CD14-positive monocyte (primary cell): ENCODE data around the gene CFAP221. TPM values are rescaled to one million over a fixed set of nuclear protein-coding genes. Genes with fewer than 3 reads are reported as not detected.

Experiments used
- DNase-seq, 3 donors: peaks; one replicate each; pipeline ENCODE4 v3.0.0-alpha.2; 2011 to 2022
- H2AFZ ChIP-seq: 2 replicates; pipeline ENCODE4 v1.6.0; 2012; ENCODE audit warnings: mild to moderate bottlenecking, low read depth, low read length, inconsistent platforms; ENCODE audit not compliant: insufficient read depth, poor library complexity, severe bottlenecking
- H3K27ac ChIP-seq, 2 donors: 1 replicate in 1 of 2; 2 replicates in 1 of 2; pipeline ENCODE4 v1.5.1; 2012 to 2013; ENCODE audit warnings: low read length in 2 of 2, control low read depth in 1 of 2, inconsistent platforms in 1 of 2, low read depth in 1 of 2, mild to moderate bottlenecking in 1 of 2
- H3K27me3 ChIP-seq, 2 donors: one replicate each; pipeline versions ENCODE4 v1.6.0 to v1.6.1; 2011 to 2013; ENCODE audit warnings: low read length in 2 of 2; ENCODE audit not compliant: control insufficient read depth in 2 of 2, insufficient read depth in 2 of 2
- H3K36me3 ChIP-seq, 2 donors: replicated peaks in 1 of 2; 1 replicate in 1 of 2; 2 replicates in 1 of 2; pipeline versions ENCODE4 v1.5.1 to v1.6.1; 2012 to 2013; ENCODE audit warnings: low read length in 2 of 2, control low read depth in 1 of 2, inconsistent platforms in 1 of 2, mild to moderate bottlenecking in 1 of 2; ENCODE audit not compliant: insufficient read depth in 2 of 2, control insufficient read depth in 1 of 2
- H3K4me1 ChIP-seq, 2 donors: 1 replicate in 1 of 2; 2 replicates in 1 of 2; pipeline versions ENCODE4 v1.5.1 to v1.6.1; 2012 to 2013; ENCODE audit warnings: low read length in 2 of 2, control low read depth in 1 of 2, inconsistent platforms in 1 of 2, mild to moderate bottlenecking in 1 of 2, moderate library complexity in 1 of 2; ENCODE audit not compliant: insufficient read depth in 2 of 2, control insufficient read depth in 1 of 2
- H3K4me2 ChIP-seq: replicated peaks from 2 replicates; pipeline ENCODE3; 2012; ENCODE audit warnings: low read length, moderate library complexity, mild to moderate bottlenecking; ENCODE audit not compliant: poor library complexity, severe bottlenecking; ENCODE audit errors: extremely low read depth
- H3K4me3 ChIP-seq, 3 experiments: fragments of 200-600 bp in 1 of 3; sonication (generic) in 1 of 3; replicated peaks in 1 of 3; 1 replicate in 2 of 3; 2 replicates in 1 of 3; pipeline ENCODE4 v1.5.1; 2011 to 2013; ENCODE audit warnings: low read length in 3 of 3, mild to moderate bottlenecking in 3 of 3, control low read depth in 2 of 3, low read depth in 2 of 3, inconsistent platforms in 1 of 3, moderate library complexity in 1 of 3
- H3K79me2 ChIP-seq: 2 replicates; pipeline ENCODE4 v1.6.0; 2012; ENCODE audit warnings: mild to moderate bottlenecking, control low read depth, inconsistent platforms, low read length, moderate library complexity; ENCODE audit not compliant: insufficient read depth
- H3K9ac ChIP-seq: 2 replicates; pipeline ENCODE4 v1.6.0; 2017; ENCODE audit warnings: low read length, mild to moderate bottlenecking; ENCODE audit not compliant: insufficient read depth, poor library complexity, severe bottlenecking
- H3K9me3 ChIP-seq, 2 donors: replicated peaks in 1 of 2; 1 replicate in 1 of 2; 2 replicates in 1 of 2; pipeline versions ENCODE4 v1.5.1 to v1.6.1; 2012 to 2013; ENCODE audit warnings: low read length in 2 of 2, control low read depth in 1 of 2; ENCODE audit not compliant: control insufficient read depth in 1 of 2, insufficient read depth in 1 of 2
- H4K20me1 ChIP-seq: 2 replicates; pipeline ENCODE4 v1.6.0; 2012; ENCODE audit warnings: mild to moderate bottlenecking, low read length, control low read depth, moderate library complexity; ENCODE audit not compliant: insufficient read depth
- H3K27ac Mint-ChIP-seq, 7 donors: one replicate each; pipeline ENCODE4 v1.8.0; 2020; ENCODE audit warnings: mild to moderate bottlenecking in 7 of 7, mixed read lengths in 7 of 7, moderate library complexity in 6 of 7, inconsistent platforms in 2 of 7
- H3K27me3 Mint-ChIP-seq, 3 donors: one replicate each; pipeline ENCODE4 v1.8.0; 2021 to 2022; ENCODE audit warnings: low read depth in 3 of 3, mild to moderate bottlenecking in 3 of 3, mixed read lengths in 3 of 3, moderate library complexity in 3 of 3, inconsistent platforms in 1 of 3
- H3K36me3 Mint-ChIP-seq, 2 donors: one replicate each; pipeline ENCODE4 v1.8.0; 2020; ENCODE audit warnings: mixed read lengths in 2 of 2, inconsistent platforms in 1 of 2, mild to moderate bottlenecking in 1 of 2
- H3K4me1 Mint-ChIP-seq: one replicate; pipeline ENCODE4 v1.8.0; 2020; ENCODE audit warnings: mild to moderate bottlenecking, mixed read lengths
- H3K4me3 Mint-ChIP-seq, 2 donors: one replicate each; pipeline ENCODE4 v1.8.0; 2020; ENCODE audit warnings: mild to moderate bottlenecking in 2 of 2, mixed read lengths in 2 of 2, moderate library complexity in 1 of 2
- H3K9me3 Mint-ChIP-seq, 7 donors: one replicate each; pipeline ENCODE4 v1.8.0; 2020 to 2022; ENCODE audit warnings: mixed read lengths in 7 of 7, mild to moderate bottlenecking in 6 of 7, moderate library complexity in 6 of 7, inconsistent platforms in 2 of 7
- WGBS: methylation state at CpG from one replicate; pipeline ENCODE4 v1.1.5; 2013; ENCODE audit warnings: missing lambda C conversion rate; ENCODE audit not compliant: insufficient coverage; 5-methylcytosine and 5-hydroxymethylcytosine counted together
- intact Hi-C, 2 donors: fragments of 100-400 bp; cut with micrococcal nuclease; formaldehyde crosslinking; loops; one replicate each; pipeline versions ENCODE4 v1.15.0 to v1.15.1; 2023
- polyA plus RNA-seq, 3 donors: library from polyadenylated mRNA; depleted of rRNA in 1 of 3; unstranded in 2 of 3; stranded (reverse) in 1 of 3; fragments of 300-500 nt in 2 of 3; fragments of >200 nt in 1 of 3; fragmentation: Illumina TruSeq in 2 of 3; gene quantifications; 1 replicate in 2 of 3; 2 replicates in 1 of 3; pipeline ENCODE4 v1.2.3, GENCODE V29; 2012 to 2021
- TF ChIP-seq, protein P1 (sequence below): fragments of 200-600 bp; IDR thresholded peaks from one replicate; pipeline ENCODE4 v1.8.0; 2022; ENCODE audit warnings: antibody characterized with exemption, mild to moderate bottlenecking

The CFAP221 gene
- polyA plus RNA-seq, 3 donors, result not detected

DNA sequence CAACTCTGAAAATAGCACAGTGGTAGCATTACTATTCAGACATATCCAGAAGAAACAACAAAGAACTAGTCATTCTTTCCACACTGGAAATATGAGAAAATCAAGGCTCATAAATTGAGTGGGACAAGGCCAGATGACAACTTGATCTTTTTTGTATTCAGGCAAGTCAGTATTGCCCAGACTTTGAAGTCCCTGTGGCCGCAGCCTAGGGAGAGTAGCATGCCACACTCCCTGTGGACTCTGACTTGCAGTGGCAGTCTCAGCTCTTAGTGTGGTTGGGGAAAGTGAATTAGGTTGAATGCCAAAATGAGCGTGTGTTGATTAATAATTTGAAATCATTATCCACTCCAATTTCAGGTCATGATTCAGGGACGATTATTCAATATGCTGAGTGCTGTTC lies 81.0 kb downstream of the CFAP221 start:
- Histone ChIP-seq H4K20me1 (no peaks in the 10 kb centered on the region), H3K4me2 (no peak overlapping the region), H3K4me3 (no peak overlapping the region), H3K27me3 (no peaks in the 10 kb centered on the region), H3K9me3 (no peaks in the 10 kb centered on the region), H2AFZ (no peak overlapping the region), H3K4me1 (no peaks in the 10 kb centered on the region), H3K9ac (no peak overlapping the region), H3K79me2 (no peaks in the 10 kb centered on the region), H3K27ac (no peak overlapping the region), H3K36me3 (no peaks in the 10 kb centered on the region)
- peaks cover 0 to 9% (median 8%) of the 10 kb centered on the region in 3 donors for H3K27me3 Mint-ChIP-seq
- intact Hi-C loops, result no loop called here
- no peaks in the 10 kb centered on the region for H3K4me1 Mint-ChIP-seq
- TF ChIP-seq, protein P1, sequence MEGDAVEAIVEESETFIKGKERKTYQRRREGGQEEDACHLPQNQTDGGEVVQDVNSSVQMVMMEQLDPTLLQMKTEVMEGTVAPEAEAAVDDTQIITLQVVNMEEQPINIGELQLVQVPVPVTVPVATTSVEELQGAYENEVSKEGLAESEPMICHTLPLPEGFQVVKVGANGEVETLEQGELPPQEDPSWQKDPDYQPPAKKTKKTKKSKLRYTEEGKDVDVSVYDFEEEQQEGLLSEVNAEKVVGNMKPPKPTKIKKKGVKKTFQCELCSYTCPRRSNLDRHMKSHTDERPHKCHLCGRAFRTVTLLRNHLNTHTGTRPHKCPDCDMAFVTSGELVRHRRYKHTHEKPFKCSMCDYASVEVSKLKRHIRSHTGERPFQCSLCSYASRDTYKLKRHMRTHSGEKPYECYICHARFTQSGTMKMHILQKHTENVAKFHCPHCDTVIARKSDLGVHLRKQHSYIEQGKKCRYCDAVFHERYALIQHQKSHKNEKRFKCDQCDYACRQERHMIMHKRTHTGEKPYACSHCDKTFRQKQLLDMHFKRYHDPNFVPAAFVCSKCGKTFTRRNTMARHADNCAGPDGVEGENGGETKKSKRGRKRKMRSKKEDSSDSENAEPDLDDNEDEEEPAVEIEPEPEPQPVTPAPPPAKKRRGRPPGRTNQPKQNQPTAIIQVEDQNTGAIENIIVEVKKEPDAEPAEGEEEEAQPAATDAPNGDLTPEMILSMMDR, result no peak
- H3K27ac Mint-ChIP-seq, result no peak overlapping the region
- H3K9me3 Mint-ChIP-seq, result peaks cover 0 to 13% (median 1%) of the 10 kb centered on the region in 7 donors
- no peak overlapping the region for H3K4me3 Mint-ChIP-seq
- WGBS, result 100% methylated on average over 2 of the region's 3 CpGs
- no peak for DNase-seq
- no peaks in the 10 kb centered on the region for H3K36me3 Mint-ChIP-seq

DNA sequence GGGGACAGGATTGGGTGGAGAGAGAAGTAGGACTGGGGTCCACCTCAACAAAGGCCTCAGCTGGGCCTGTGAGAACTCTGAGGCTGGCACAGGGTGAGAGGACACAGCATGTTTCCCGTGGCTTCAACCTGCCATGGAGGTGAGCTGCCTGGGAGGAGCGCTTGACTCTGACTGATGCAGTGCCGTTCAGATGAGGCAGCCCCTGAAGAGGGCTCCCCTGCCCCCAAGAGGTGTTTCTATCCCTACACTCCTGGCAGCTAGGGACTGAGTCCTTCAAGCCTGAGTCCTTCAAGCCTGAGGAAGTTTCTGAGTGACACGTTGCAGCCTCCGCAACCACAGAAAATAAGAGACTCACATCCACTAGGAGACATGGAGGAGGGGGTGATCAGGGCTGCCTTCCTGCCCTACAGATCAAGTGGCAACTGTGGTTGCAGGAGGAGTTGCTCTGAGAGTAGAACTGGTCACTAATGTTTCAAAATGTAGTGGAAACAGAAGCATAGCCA lies 85.1 kb downstream of the CFAP221 start:
- H3K79me2 ChIP-seq, result no peaks in the 10 kb centered on the region
- peaks cover 0 to 3% of the 10 kb centered on the region in 2 donors for H3K9me3 ChIP-seq
- peaks cover 0 to 4% (median 2%) of the 10 kb centered on the region in 7 donors for H3K9me3 Mint-ChIP-seq
- no peak overlapping the region for H3K4me2 ChIP-seq
- no peak overlapping the region for H3K9ac ChIP-seq
- intact Hi-C loops, result no loop called here
- H3K4me1 Mint-ChIP-seq, result no peaks in the 10 kb centered on the region
- TF ChIP-seq, protein P1, result no peak
- WGBS, result 92% methylated on average over 3 of the region's 5 CpGs
- no peak overlapping the region for H3K4me3 Mint-ChIP-seq
- no peak overlapping the region for H3K27ac ChIP-seq
- H3K36me3 ChIP-seq, result no peaks in the 10 kb centered on the region
- H3K27ac Mint-ChIP-seq, result no peak overlapping the region
- H2AFZ ChIP-seq, result no peak overlapping the region
- H3K27me3 ChIP-seq, result no peaks in the 10 kb centered on the region
- H3K36me3 Mint-ChIP-seq, result no peaks in the 10 kb centered on the region
- H3K27me3 Mint-ChIP-seq, result peaks cover 3 to 7% (median 7%) of the 10 kb centered on the region in 3 donors
- no peaks in the 10 kb centered on the region for H4K20me1 ChIP-seq
- no peak overlapping the region for H3K4me3 ChIP-seq
- DNase-seq, result no peak
- H3K4me1 ChIP-seq, result no peaks in the 10 kb centered on the region
